HepG2 (cell line): ENCODE results near the gene CAMK4. TPM values are rescaled to one million over a fixed set of nuclear protein-coding genes. Genes with fewer than 3 reads are reported as not detected.
"Not testable (repeated sequence)": the region's sequence is repeated elsewhere in the genome, so short reads cannot be mapped to it uniquely, and the experiment has no call there.

Source experiments
- ATAC-seq: fragments of 200-7000 bp; cut with Tn5 transposase; 3 replicates; pipeline ENCODE4 v1.9.1; 2020; ENCODE audit warnings: mild to moderate bottlenecking, moderate library complexity
- BruUV-seq: library from RNA; stranded (reverse); fragments of 400-500 nt; replicated peaks from 2 replicates; lab custom pipeline; 2021; lab: Mats Ljungman, UMichigan
- CTCF ChIA-PET: fragments of 300-600 bp; formaldehyde crosslinking; extraction: SDS; loops from one replicate; lab custom pipeline; 2021; ENCODE audit warnings: low total read pairs, inconsistent platforms, low intra/inter-chr PET ratio; lab: Yijun Ruan, JAX
- POLR2A ChIA-PET: fragments of 350-600 bp; sonication (Branson Sonifier 250); formaldehyde crosslinking; loops from one replicate; lab custom pipeline; 2020; ENCODE audit warnings: antibody characterized with exemption, inconsistent platforms; lab: Yijun Ruan, JAX
- DNase-seq: peaks from one replicate; pipeline ENCODE4 v3.0.0-alpha.2; 2015; ENCODE audit warnings: low spot score
- FAIRE-seq: peaks from 3 replicates; lab custom pipeline; 2011; peaks lifted over from hg19 to GRCh38; lab: Jason Lieb, UNC
- H2AFZ ChIP-seq: one replicate; pipeline ENCODE4 v1.6.1; 2011; ENCODE audit warnings: low read length, inconsistent platforms
- H3K27ac ChIP-seq: fragments of 300-600 bp; 3 replicates; pipeline ENCODE4 v1.8.0; 2011; ENCODE audit warnings: mixed run types, mild to moderate bottlenecking, mixed read lengths, low read length, inconsistent platforms; ENCODE audit not compliant: insufficient read depth; ENCODE audit errors: extremely low read length
- H3K27me3 ChIP-seq, 2 experiments: fragments of 200-600 bp in 1 of 2; 2 replicates in 1 of 2; 3 replicates in 1 of 2; pipeline versions ENCODE4 v1.6.0 to v1.8.0; 2011; ENCODE audit warnings: low read length in 2 of 2, mild to moderate bottlenecking in 2 of 2, moderate library complexity in 2 of 2, inconsistent platforms in 1 of 2; ENCODE audit not compliant: insufficient read depth in 2 of 2, control insufficient read depth in 1 of 2
- H3K36me3 ChIP-seq, 2 experiments: fragments of 200-600 bp in 1 of 2; replicated peaks in 1 of 2; 2 replicates in 1 of 2; 3 replicates in 1 of 2; pipeline versions ENCODE4 v1.5.1 to v1.8.0; 2011; ENCODE audit warnings: low read length in 2 of 2, inconsistent platforms in 1 of 2; ENCODE audit not compliant: insufficient read depth in 2 of 2, control insufficient read depth in 1 of 2
- H3K4me1 ChIP-seq: 2 replicates; pipeline ENCODE4 v1.5.1; 2012; ENCODE audit warnings: low read length, inconsistent platforms; ENCODE audit not compliant: insufficient read depth
- H3K4me2 ChIP-seq: 2 replicates; pipeline ENCODE4 v1.6.0; 2011; ENCODE audit warnings: low read depth, low read length, inconsistent platforms
- H3K4me3 ChIP-seq, 3 experiments: fragments of 200-600 bp in 1 of 3; sonication (generic), shearing (Covaris generic) in 1 of 3; replicated peaks in 1 of 3; 2 replicates each; pipeline ENCODE4 v1.5.1; 2011 to 2016; ENCODE audit warnings: low read length in 3 of 3, inconsistent platforms in 2 of 3, low read depth in 2 of 3, mild to moderate bottlenecking in 2 of 3, control low read depth in 1 of 3, mixed read lengths in 1 of 3; ENCODE audit not compliant: insufficient read depth in 1 of 3
- H3K79me2 ChIP-seq: one replicate; pipeline ENCODE4 v1.6.1; 2011; ENCODE audit warnings: low read length, inconsistent platforms; ENCODE audit not compliant: insufficient read depth
- H3K9ac ChIP-seq: 2 replicates; pipeline ENCODE4 v1.6.0; 2011; ENCODE audit warnings: mild to moderate bottlenecking, low read depth, low read length, inconsistent platforms; ENCODE audit not compliant: insufficient read depth
- H3K9me3 ChIP-seq: 2 replicates; pipeline ENCODE4 v1.5.1; 2012; ENCODE audit warnings: mild to moderate bottlenecking, low read length
- H4K20me1 ChIP-seq: 2 replicates; pipeline ENCODE4 v1.6.0; 2011; ENCODE audit warnings: inconsistent platforms, mild to moderate bottlenecking, low read length, moderate library complexity; ENCODE audit not compliant: insufficient read depth
- IRF1 ChIP-seq: sonication (generic); formaldehyde crosslinking; IDR thresholded peaks from 2 replicates; pipeline ENCODE4 v1.4.0; 2020; ENCODE audit warnings: low read depth, mild to moderate bottlenecking, missing genetic modification reagents
- KAT8 ChIP-seq: IDR thresholded peaks from 2 replicates; pipeline ENCODE4 v1.6.1; 2016; ENCODE audit warnings: missing genetic modification reagents, missing compliant biosample characterization
- MLX ChIP-seq: IDR thresholded peaks from 2 replicates; pipeline ENCODE4 v1.6.1; 2016
- ZFP1 ChIP-seq: IDR thresholded peaks from 2 replicates; pipeline ENCODE4 v1.6.1; 2016
- ZNF20 ChIP-seq: sonication (generic); formaldehyde crosslinking; IDR thresholded peaks from 2 replicates; pipeline ENCODE4 v1.4.0; 2020; ENCODE audit warnings: mild to moderate bottlenecking, moderate library complexity, missing genetic modification reagents
- ZNF572 ChIP-seq: sonication (generic); formaldehyde crosslinking; IDR thresholded peaks from 2 replicates; pipeline ENCODE4 v1.5.1; 2020; ENCODE audit warnings: mild to moderate bottlenecking, missing genetic modification reagents
- ZNF724P ChIP-seq: sonication (generic); formaldehyde crosslinking; IDR thresholded peaks from 2 replicates; pipeline ENCODE4 v1.8.0; 2022; ENCODE audit warnings: missing genetic modification reagents, borderline replicate concordance
- WGBS: methylation state at CpG from one replicate; pipeline ENCODE4 v1.1.6; 2017; ENCODE audit warnings: low lambda C conversion rate; 5-methylcytosine and 5-hydroxymethylcytosine counted together
- in situ Hi-C: cut with HindIII; loops from 2 replicates; pipeline ENCODE4 v1.10.0; 2017; ENCODE audit warnings: low pct_unique_long_range_greater_than_20kb; ENCODE audit not compliant: extremely low pct_ligation_motif_present
- intact Hi-C: fragments of 100-400 bp; cut with micrococcal nuclease; formaldehyde crosslinking; loops from one replicate; pipeline ENCODE4 v1.10.0; 2022; ENCODE audit not compliant: unreplicated experiment
- polyA plus RNA-seq, 8 experiments: library from polyadenylated mRNA; depleted of rRNA in 3 of 8; stranded (reverse) in 7 of 8; unstranded in 1 of 8; fragments of >200 nt; fragmentation: Illumina TruSeq in 4 of 8; extraction: Trizol in 4 of 8; gene quantifications; 2 replicates each; pipeline versions ENCODE4 v1.2.1 to v1.2.3, GENCODE V29; 2011 to 2016; ENCODE audit warnings: low read depth in 4 of 8, missing spikeins in 1 of 8, mixed read lengths in 1 of 8; ENCODE audit not compliant: insufficient read depth in 1 of 8
- total RNA-seq, 5 experiments: library from RNA; depleted of rRNA; stranded (reverse); fragments of >200 nt; fragmentation: Illumina TruSeq; extraction: Trizol; gene quantifications; 2 replicates each; pipeline ENCODE4 v1.2.3, GENCODE V29; 2016; ENCODE audit warnings: low read depth in 1 of 5

CAMK4 gene
- total and polyA plus RNA-seq, 2 of the 13 experiments (the other 11 are each of a cell fraction or from before 2014, with no cell fraction given) = not detected

- H3K27ac ChIP-seq, H3K36me3 ChIP-seq, DNase-seq, POLR2A ChIA-PET, intact Hi-C loops, H3K9me3 ChIP-seq, BruUV-seq, ATAC-seq, H3K79me2 ChIP-seq, H3K4me3 ChIP-seq, H3K9ac ChIP-seq, H2AFZ ChIP-seq, CTCF ChIA-PET, FAIRE-seq, in situ Hi-C loops, H3K27me3 ChIP-seq, H3K4me2 ChIP-seq, H3K4me1 ChIP-seq, H4K20me1 ChIP-seq: not testable (repeated sequence)
- 17% methylated on average over 3 of the region's 3 CpGs for WGBS
Observed at GRCh38 chr5:111410067-111410466, 185.9 kb downstream of the CAMK4 start.

- no peaks in the 10 kb centered on the region for H3K36me3 ChIP-seq
- H3K4me2 ChIP-seq = no peak overlapping the region
- intact Hi-C loops (no loop called here), in situ Hi-C loops (no loop called here)
- ChIA-PET CTCF (no interaction called here), POLR2A (no interaction called here)
- no peak for ATAC-seq
- H2AFZ ChIP-seq = no peak overlapping the region
- H3K79me2 ChIP-seq = no peaks in the 10 kb centered on the region
- no peak for DNase-seq
- BruUV-seq = no TSS peak
- H3K27me3 ChIP-seq = no peaks in the 10 kb centered on the region
- H3K9ac ChIP-seq = no peak overlapping the region
- H3K27ac ChIP-seq = no peak overlapping the region
- FAIRE-seq = no peak
- H4K20me1 ChIP-seq = no peaks in the 10 kb centered on the region
- no peak overlapping the region for H3K4me3 ChIP-seq
- no peak for TF ChIP-seq ZNF20 (CRISPR knock-in tag)
- TF ChIP-seq ZNF724P = no peak
- TF ChIP-seq KAT8 = no peak
- TF ChIP-seq MLX = no peak
- TF ChIP-seq ZFP1 = no peak
- no peak for TF ChIP-seq ZNF572
- no peak for TF ChIP-seq IRF1 (CRISPR knock-in tag)
- peaks cover 10% of the 10 kb centered on the region; the same call in 1 of the 2 replicates for H3K9me3 ChIP-seq
- no peaks in the 10 kb centered on the region for H3K4me1 ChIP-seq
- 92% methylated on average over 1 of the region's 1 CpG for WGBS
Observed at GRCh38 chr5:111411301-111411700, 187.1 kb downstream of the CAMK4 start.
